CD4-positive, alpha-beta T cell treated with Interleukin-15 for 4 hours (primary cell): ENCODE measurements around the gene USP36.
"Not testable (repeated sequence)": the region's sequence is repeated elsewhere in the genome, so short reads cannot be mapped to it uniquely, and the experiment has no call there.

Experiments
- DNase-seq: peaks from one replicate; pipeline ENCODE4 v3.0.0-alpha.2; 2020; ENCODE audit warnings: low spot score

USP36 gene

DNA sequence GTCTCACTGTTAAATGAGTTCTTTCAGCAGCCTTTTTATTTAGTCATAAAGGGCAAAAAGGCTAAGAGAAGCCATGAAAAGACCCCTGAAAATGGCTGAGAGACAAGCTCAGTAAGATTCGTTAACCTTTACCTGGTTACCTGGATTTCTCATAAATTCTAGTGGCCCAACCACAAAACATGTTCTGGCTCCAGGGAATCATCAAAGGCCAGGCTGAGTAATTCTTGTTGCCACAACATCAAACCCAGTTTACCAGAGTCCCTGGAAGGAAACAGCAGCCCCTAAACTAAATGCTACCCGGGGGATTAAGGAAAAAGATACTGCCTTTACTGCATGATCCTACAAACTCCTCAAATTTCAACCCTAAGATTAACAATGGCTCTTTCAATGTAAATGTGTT lies 74.4 kb downstream of the USP36 start:
- DNase-seq, result no peak

DNA sequence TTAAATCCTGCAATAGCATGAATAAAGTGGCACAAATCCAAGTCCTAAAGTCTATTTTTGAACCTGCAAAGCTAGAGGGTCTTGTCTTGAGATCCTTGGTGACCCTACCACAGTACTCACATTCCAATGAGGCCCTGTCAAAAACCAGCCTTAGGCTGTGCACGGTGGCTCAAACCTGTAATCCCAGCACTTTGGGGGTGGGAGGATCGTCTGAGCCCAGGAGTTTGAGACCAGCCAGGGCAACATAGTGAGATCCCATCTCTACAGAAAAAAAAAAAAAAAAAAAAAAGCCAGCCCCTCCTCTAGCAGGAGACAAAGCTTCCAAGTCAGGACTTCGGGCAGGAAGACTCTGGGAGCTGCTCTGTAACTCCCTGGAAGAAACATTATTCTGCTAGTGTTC lies 74.8 kb downstream of the USP36 start:
- DNase-seq, result no peak

DNA sequence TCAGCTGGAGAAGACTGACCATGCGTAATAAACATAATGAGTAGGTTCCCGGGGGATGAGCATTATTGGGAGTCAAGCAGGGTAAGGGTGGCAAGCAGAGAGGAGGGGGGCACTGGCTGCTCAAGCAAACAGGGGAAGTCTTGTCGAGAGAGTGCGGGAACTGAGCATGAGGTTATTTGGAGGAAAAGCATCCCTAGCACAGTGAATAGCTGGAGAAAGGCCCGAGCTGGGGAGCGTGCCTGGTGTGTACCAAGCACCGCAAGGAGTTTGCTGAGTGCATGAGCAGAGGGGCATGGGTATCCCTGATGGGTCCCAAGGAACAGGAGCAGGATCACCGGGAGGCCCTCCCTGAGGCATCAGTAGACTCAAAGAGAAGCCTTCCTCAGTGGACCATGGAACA lies 75.7 kb downstream of the USP36 start:
- DNase-seq, result no peak

DNA sequence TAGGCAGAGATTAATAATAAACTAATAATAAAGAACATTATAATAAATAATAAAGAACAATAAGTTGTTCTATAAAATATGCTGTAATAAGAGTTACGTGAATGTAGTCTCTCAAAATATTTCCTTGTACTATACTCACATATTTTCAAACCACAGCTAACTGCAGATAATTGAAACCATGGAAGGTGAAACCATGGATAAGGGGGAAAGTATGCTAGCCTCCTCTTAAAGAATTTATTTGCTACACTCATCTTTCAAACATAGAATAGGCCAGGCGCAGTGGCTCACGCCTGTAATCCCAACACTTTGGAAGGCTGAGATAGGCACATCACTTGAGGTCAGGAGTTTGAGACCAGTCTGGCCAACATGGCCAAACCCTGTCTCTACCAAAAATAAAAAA lies 77.1 kb downstream of the USP36 start:
- DNase-seq, result no peak

DNA sequence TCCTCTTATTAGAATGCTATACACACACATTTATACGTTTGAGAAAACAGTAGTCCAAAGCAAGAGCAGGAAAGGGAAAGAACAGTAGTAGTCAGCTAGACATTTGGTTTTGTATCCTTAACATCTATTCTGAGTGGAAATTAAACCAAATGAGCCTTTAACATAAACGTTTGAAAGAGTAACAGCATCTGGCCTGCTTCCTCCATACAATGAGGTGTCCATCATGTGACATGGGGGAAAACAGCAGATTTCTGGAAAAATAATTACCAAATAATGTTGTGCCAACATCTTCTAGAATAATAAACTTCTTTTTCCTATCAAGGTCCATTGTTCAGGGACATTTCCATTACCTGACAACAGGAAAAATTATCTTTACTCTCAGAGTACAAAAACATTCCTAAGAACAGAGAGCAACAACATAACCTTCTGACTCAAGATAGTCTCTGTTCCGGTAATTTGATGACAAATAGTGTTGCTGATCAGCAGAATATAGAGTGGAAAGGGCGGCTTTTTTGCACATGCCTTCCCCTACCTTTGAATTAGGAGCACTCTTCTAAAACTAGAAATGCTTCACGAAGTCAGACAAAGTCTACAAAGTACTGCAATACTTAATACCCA lies 78.7 kb downstream of the USP36 start:
- DNase-seq, result no peak

DNA sequence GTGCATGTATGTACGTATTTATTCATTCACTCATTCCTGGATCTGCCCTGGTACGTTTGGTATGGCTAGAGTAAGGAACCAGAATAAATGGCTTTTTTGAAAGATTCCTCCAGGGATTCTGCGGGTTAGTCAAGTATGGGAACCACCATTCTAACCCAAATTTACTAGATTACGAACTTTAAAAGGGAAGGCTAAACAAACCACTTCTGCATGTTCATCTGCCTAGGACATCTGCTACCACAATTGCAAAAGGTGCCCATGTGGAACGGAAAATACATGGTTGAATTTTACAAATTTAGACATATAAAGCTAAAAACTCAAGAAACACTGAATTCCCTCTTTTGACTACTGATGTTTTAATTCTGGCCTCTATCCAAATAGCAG lies 80.7 kb downstream of the USP36 start:
- DNase-seq, result no peak

DNA sequence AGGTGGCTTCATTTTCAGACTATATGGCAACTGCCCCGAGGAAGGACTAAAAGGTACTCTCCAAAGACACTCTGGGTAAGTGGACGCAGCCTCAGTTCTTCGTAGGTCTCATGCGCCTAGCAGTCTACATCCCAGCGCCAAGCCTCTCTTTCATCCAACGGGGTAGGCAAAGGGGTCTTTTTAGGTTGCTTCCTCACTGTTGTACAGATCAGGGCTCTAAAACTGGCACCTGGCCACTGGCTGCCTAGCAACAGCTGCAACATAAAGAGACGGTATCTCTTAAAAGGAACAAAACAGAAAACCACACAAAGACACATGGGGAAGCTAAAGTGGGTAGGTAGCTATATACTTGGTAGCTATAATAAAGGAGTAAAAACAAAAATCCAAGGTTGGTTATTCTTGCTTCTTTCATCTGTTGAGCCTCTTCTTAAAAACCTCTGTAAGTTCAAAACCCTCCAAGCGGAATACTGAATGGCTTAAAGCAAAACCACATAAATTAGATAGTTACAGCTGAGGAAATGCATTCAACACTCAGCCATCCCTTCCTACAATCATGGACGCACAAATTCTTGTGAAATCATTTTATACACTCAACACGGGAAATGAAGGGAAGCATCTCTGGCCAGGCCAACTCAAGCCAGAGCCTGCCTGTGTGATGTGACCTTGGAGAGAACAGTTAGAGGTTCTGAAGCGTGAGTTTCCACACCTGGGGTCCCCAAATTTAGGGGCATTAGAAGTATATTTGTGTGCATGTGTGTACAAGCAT lies 81.2 kb downstream of the USP36 start:
- DNase-seq, result peak; percentile 87

DNA sequence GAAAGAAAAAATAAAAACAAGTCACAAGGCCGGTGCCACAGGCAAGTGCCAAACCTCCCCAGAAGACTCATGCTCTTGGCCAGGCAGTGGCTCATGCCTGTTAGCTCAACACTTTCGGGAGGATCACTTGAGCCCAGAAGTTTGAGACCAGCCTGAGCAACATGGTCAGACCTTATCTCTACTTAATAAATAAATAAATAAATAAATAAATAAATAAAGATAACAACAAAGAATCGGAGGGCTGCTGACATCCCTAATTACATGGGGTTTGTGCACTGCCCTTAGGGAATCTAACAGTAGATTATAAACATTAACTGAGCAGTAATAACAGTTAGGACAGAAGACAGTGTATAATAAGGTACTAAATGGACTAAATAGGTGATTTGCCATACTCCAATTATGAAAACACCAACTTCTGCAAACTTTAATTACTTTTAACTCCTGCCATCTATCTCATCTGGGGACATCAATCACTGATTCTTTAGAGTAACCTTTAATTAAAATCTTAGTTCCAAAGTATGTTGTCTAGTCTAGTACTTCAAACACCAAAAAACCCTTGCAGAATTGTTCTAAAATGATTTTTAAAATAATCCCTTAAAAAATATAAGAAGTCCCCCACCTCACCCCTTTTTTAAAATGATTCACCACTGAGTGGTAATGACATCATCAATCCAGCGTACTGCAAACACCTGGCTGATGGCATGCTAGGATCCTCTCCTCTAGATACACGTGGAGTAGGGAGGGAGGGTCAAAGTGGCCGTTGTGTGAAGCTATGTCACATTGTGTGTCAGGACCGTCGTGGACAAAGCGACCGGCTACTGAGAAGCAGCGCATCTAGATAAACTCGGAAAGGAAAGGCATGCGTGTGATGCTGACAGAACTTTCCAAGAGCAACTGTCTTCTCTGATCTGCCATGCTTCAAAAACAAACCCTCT lies 87.0 kb downstream of the USP36 start:
- DNase-seq, result peak; percentile 55

DNA sequence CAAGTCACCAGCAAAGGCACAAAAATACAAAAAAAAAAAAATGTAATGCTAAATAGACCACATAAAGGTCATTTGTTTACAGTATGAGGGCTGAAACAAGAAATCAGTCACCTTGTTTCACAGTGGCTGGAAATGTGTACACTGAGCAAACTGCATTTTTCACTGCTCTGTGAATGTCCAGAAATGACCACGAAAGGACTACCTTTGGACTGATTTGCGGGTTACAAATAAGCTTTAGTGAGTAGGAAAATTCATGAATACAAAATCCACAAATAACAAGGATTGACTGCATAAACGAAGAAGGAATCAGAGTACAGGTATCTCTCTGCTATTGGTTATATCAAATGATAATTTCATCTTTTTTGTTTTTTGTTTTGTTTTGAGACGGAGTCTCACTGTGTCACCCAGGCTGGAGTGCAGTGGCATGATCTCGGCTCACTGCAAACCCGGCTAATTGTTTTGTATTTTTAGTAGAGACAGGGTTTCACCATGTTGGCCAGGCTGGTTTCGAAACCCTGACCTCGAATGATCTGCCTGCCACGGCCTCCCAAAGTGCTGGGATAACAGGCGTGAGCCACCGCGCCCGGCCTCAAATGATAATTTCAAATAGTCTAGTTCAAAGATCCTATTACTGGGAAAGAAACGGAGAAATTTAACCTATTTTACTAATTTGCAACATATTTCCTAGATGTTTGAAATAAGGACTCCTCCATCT lies 89.0 kb downstream of the USP36 start:
- no peak for DNase-seq

DNA sequence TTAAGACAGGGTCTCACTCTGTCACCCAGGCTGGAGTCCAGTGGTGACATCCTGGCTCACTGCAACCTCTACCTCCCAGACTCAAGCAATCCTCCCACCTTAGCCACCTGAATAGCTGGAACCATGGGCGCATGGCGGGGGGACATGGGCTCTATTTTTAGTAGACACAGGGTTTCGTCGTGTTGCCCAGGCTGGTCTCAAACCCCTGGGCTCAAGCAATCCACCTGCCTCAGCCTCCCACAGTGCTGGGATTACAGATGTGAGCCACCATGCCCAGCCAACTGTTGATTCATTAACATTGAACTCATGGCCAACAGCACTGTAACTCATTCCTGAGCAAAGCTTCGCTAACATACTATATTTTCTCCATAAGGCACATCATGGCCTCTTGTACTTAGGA lies 89.6 kb downstream of the USP36 start:
- not testable (repeated sequence) for DNase-seq

DNA sequence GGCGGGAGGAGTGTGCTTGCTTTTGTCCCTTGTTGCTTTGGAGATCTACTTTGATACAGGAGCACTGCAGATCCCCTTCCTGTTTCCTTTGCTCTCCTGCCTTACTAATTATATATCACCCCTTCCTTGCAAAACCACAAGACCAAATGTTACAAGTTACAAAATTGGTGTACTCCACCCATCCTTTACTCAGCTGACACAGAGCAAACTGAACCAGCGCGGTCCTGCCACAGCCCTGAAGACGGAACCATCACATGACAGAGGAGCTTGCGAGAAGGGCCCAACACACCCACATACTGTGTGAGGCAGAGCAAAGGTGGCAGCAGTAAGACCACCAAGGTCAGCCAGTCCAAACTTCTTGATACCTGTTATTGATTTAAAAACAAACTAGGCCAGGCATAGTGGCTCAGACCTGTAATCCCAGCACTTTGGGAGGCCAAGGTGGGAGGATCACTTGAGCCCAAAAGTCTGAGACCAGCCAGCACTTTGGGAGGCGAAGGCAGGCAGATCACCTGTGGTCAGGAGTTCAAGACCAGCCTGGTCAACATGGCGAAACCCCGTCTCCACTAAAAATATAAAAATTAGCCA lies 91.8 kb downstream of the USP36 start:
- peak; percentile 91 for DNase-seq

DNA sequence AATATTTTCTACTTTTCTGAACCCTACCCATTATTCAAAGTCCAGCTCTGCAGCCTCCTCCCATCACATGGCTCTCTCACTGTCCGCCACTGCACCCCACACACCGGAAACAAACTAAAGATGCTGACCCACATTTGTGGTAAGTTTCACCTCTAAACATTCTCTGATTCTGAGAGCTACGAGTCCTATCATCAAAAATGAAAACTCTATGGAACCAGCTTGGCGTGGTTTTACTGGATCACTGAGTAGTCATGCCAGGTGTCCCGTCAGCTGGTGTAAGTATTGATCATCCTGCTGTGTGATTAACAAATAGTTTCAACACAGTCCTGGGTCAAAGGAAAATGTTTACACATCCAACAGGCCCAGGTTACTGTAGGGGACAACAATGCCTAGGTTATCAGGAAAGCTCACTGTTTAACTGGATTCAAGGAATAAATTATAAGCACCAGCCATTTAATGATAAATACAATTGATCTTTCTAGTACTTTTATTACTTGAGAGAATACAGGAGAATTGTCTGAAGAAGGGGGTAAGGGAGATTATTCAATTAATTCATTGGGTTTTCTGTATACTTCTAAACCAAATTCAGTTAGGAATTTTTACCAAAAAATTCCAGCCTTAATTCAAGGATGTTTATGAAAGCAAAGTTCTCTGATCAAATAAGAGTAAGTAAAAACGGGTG lies 92.4 kb downstream of the USP36 start:
- peak; percentile 68 for DNase-seq

DNA sequence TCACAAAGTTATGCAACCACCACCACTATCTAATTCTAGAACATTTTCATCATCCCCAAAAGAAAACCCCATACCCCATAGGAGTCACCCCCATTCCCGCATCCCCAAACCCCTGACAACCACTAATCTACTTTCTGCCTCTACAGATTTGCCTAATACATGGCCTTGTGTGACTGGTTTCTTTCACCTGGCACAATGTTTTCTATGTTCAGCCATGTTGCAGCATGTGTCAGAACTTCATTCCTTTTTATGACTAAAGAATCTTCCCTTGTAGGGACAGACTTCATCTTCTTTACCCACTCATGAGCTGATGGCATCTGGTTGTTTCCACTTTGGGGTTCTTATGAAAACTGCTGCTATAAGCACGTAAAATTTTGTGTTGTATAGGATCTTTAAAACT lies 93.1 kb downstream of the USP36 start:
- DNase-seq, result no peak

DNA sequence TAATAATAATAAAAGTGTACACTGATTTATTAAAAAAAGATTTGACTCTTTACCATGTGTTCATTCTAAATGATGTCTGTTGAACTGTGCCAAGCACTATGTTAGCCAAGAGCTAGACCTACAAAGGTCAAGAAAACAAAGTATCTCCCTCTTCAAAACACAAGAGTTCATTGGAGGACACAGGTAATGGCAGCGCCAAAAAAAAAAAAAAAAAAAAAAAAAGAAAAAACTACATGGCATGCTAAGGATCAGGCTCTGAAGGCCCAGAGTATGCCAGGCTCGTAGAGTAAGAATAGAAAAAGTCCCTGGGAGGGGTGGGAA lies 93.7 kb downstream of the USP36 start:
- DNase-seq, result no peak

DNA sequence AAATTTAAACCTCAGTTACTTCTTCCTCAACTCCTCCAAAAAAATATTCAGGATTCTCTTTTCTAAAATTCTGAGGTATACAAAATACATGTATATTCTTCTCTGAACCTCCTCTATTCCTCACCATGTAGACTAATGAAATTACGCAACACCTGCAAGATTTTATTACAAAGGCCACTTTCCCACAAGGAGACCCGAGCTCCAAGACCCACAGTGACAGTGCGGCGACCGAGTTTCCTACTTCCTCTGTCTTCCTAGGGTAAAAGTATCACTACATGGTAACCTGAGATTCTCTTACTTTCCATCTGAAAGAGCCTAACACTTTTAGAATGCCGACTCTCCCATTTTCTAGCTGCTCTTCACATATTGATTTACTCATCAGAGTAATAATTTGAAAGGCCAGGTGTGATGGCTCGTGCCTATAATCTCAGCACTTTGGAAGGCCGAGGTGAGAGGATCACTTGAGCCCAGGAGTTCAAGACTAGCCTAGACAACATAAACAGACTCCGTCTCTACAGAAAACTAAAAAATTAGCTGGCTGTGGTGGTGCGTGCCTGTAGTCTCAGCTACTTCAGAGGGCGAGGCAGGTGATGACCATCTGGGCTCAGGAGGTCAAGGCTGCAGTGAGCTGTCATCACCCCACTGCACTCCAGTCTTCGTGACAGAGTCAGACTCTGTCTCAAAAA lies 94.2 kb downstream of the USP36 start:
- DNase-seq, result no peak
